Rectal smooth muscle tissue (tissue), 1 donor: ENCODE results near the gene PDZD11.
"Not testable (repeated sequence)": the region's sequence is repeated elsewhere in the genome, so short reads cannot be mapped to it uniquely, and the experiment has no call there.

Experiments used
- H3K27ac ChIP-seq: one replicate; pipeline ENCODE4 v1.7.0; 2013; ENCODE audit warnings: low read depth, low read length, inconsistent platforms
- H3K27me3 ChIP-seq: one replicate; pipeline ENCODE4 v1.7.0; 2013; ENCODE audit warnings: low read length; ENCODE audit not compliant: control insufficient read depth, insufficient read depth
- H3K36me3 ChIP-seq: one replicate; pipeline ENCODE4 v1.7.0; 2013; ENCODE audit warnings: low read length; ENCODE audit not compliant: control insufficient read depth, insufficient read depth
- H3K4me1 ChIP-seq: one replicate; pipeline ENCODE4 v1.7.0; 2013; ENCODE audit warnings: low read length; ENCODE audit not compliant: control insufficient read depth, insufficient read depth
- H3K4me3 ChIP-seq: one replicate; pipeline ENCODE4 v1.7.0; 2013; ENCODE audit warnings: low read length
- H3K9ac ChIP-seq: one replicate; pipeline ENCODE4 v1.7.0; 2013; ENCODE audit warnings: low read length

The PDZD11 gene

DNA sequence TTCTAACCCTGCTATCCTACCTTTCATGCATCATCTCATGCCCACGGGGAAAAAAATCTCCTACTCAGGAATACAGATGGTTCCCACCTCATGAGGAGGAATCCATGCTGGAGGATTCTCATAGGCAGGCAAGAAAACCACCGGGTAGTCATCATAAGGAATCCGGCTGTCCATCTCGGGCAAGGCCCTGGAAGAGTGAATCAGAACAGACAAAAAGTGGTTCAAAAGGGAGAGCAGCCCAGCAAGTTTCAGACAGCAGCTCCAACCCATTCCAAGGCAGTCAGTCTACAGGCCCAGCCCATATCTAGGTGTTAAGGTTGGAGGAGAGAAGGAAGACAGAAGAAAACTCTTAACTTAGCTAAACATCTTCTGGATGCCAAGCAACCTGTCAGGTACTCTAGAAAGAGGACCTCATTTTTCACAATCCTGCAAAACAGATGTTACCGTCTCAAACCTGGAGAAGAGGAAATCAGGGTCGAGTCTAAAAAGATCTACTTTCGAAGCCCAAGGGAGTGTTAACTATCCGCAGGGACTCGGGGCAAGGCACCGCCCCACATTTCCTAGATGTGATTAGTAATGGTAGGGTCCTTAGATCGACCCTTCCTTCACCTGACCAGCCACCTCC lies 447 bp downstream of the PDZD11 start:
- Histone ChIP-seq H3K4me1 (peaks cover 3% of the 10 kb centered on the region), H3K4me3 (peak overlapping the region; percentile 71), H3K9ac (peak overlapping the region; percentile 50), H3K27me3 (no peaks in the 10 kb centered on the region), H3K36me3 (no peaks in the 10 kb centered on the region), H3K27ac (peak overlapping the region; percentile 58)

DNA sequence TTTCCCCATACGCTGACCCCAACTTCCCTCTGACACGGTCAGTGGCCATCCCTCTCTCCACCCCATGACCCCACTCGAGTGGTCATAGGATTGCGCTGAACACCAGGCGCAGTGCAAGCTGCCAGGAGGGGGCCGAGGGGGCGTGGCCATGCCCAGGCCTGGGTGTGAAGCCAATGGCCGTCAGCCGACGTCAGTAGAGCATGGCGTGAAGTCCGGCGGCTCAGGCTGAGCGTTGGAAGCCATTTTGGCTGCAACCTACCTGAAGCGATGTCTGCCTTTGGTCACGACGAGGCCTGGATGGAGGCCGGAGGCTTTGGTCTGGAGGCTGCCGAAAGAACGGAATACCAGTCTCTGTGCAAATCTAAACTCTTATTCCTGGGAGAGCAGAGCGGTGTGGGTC lies 7.8 kb downstream of the PDZD11 start, which contains the start of gene RAB41:
Gene RAB41, plus strand, starts transcription at position 222 of the 400 bp plus-strand sequence. Its CDS starts 46 bp downstream, at position 268.
- Histone ChIP-seq H3K27ac (no peak within 1 kb of the TSS), H3K36me3 (no peaks in the 10 kb centered on the region), H3K27me3 (no peaks in the 10 kb centered on the region), H3K4me3 (no peak within 1 kb of the TSS), H3K4me1 (no peaks in the 10 kb centered on the region), H3K9ac (no peak within 1 kb of the TSS)

DNA sequence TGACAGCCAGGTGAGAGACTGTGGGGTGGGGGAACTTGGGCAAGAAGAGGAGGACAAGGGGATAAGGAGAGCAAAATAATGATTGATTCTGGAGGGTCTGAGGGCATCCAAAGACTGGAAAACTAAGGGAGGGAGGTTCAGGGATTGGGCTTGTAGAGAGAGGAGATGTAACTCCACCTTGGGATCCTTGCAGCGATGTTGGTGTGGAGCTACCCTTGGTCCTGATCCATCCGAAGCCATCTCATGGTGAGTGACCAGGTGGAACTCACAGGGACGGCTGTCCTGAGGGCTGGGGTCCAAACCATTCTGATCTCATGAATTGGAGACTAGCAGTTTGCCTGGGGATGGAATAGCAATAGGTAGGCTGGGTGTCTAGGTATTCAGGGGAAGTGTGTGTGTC lies 9.2 kb downstream of the PDZD11 start:
- Histone ChIP-seq H3K4me1 (no peaks in the 10 kb centered on the region), H3K27me3 (no peaks in the 10 kb centered on the region)

DNA sequence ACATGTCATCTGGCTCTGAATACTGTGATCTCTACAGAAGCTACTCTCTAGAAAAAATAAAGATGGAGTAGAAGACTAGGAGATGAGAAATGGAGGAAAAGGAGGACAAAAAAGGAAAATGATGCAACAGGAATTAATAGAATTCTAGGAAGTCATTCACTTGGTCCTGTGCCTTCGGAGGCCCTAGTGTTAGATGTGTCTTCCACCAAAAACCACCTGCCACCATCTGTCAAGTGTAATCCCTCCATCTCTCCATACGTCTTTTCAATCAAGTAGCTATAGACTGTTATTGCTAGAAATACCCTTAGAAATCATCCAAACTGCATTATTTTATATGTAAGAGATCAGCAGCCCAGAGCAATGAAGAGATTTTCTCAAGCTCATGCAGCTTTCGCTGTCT lies 10.6 kb downstream of the PDZD11 start:
- Histone ChIP-seq H3K27ac (no peak overlapping the region), H3K4me1 (no peaks in the 10 kb centered on the region), H3K27me3 (no peaks in the 10 kb centered on the region)

More for the DNA sequence above, 9.2 kb downstream of the PDZD11 start:
- no peak overlapping the region for H3K27ac ChIP-seq
- H3K4me3 ChIP-seq, result no peak overlapping the region
- H3K36me3 ChIP-seq, result no peaks in the 10 kb centered on the region
- no peak overlapping the region for H3K9ac ChIP-seq

DNA sequence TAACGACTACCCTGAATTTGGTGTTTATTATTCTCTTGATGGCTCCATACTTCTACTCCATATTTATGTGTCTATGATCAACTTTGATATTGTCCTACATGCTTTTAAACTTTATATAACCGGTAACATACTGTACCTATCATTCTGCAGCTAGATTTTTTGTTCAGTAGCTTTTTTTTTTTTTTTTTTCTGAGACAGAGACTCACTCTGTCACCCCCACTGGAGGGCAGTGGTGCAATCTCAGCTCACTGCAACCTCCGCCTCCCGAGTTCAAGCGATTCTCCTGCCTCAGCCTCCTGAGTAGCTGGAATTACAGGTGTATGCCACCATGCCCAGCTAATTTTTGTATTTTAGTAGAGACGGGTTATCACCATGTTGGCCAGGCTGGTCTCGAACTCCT lies 15.7 kb downstream of the PDZD11 start:
- H3K27ac ChIP-seq, H3K27me3 ChIP-seq, H3K9ac ChIP-seq, H3K4me3 ChIP-seq, H3K4me1 ChIP-seq, H3K36me3 ChIP-seq: not testable (repeated sequence)

More for the DNA sequence above, 10.6 kb downstream of the PDZD11 start:
- H3K4me3 ChIP-seq, result no peak overlapping the region
- H3K9ac ChIP-seq, result no peak overlapping the region
- H3K36me3 ChIP-seq, result no peaks in the 10 kb centered on the region

DNA sequence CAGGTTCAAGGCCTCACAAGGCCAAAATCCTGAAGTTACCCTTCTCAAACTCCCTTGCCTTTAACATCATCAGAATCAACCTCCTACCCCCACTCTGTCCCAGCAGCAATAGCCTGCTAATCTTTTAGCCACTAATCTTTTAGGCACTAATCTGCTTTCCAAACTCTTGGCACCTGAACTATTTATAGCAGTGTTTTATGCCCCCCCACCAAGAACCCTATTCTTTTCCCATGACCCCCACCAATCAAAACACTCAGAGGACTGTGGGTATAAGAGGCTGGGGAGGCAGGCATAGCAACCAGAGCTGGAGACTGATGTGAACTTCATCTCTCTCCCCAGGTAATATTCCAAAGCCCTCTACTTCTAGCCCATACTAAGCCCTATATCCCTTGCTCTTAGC lies 21.7 kb downstream of the PDZD11 start, which contains the start of gene ARR3:
Gene ARR3, plus strand, starts transcription at position 301 of the 400 bp plus-strand sequence. CDS start 1,052 bp downstream, outside the sequence.
- Histone ChIP-seq H3K27ac (no peak within 1 kb of the TSS), H3K27me3 (no peaks in the 10 kb centered on the region), H3K36me3 (no peaks in the 10 kb centered on the region), H3K4me3 (no peak within 1 kb of the TSS), H3K4me1 (no peaks in the 10 kb centered on the region), H3K9ac (no peak within 1 kb of the TSS)

DNA sequence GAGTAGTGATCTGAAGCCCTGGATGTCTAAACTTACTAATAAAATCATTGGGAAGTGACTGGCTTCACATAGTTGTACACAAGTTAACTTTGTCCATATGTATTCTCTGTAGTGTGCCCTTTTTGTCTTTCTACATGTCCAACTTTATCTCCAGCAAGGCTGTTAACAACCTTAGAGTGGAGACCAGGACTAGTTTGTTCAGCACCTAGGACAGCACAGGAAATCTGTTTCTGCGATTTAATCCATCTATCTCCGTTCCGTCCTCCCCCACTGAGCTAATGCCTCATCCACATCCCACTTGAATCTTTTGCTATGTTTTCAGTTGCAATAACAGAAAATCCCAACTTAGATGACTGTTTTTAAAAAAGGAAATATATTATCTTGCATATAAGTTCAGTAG lies 24.9 kb downstream of the PDZD11 start:
- Histone ChIP-seq H3K27me3 (no peaks in the 10 kb centered on the region), H3K4me1 (no peaks in the 10 kb centered on the region), H3K4me3 (no peak overlapping the region), H3K27ac (no peak overlapping the region), H3K9ac (no peak overlapping the region), H3K36me3 (no peaks in the 10 kb centered on the region)

DNA sequence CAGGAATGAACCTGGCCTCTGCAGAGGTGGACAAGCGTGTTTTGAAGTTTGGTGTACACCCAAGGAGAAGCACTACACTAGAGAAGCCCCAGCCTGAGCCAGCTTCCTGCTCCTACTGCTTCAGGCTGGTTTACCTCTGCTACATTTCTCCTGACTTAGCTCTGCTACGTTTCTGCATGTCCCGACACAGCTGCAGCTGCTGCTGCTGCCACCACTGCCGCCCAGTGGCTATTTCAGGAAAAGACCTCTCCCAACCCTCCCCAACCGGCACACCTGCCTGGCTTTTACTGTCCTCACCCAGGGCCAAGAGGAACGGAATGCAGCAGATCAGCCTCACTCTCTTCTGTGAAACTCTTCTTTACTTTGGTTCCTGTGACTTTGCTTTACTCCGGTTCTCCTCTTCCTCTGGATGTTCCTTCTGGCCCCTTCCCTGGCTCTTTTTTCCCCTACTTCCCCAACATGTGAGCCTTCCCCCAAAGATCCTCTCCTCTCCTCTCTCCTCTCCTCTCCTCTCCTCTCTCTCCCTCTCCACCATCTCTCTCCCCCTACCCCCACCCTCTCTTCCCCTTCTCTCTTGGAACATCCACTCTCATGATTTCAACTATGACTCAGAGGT lies 26.7 kb downstream of the PDZD11 start:
- no peaks in the 10 kb centered on the region for H3K27me3 ChIP-seq
- no peak overlapping the region for H3K4me3 ChIP-seq
- H3K9ac ChIP-seq, result no peak overlapping the region
- no peaks in the 10 kb centered on the region for H3K4me1 ChIP-seq
- no peak overlapping the region for H3K27ac ChIP-seq
- H3K36me3 ChIP-seq, result no peaks in the 10 kb centered on the region

DNA sequence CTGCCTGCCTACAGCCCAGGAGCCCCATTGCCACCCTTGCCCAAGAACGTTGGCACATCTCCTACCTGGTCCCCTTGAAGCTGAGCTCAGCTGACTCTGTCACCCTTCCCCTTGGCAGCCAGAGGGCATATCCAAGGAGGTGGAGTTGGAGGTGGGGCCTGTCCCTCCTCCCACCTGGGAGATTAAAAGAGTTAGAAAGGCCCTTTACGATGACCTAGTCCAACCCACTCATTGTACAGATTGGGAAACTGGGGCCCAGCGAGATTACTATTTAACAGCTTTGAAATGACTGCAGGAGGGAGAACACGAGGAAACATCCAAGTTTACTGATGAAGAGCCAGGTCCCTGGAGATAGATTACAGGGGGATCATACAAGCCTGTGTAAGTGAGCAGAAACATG lies 29.6 kb downstream of the PDZD11 start, which contains the start of gene P2RY4:
Gene P2RY4, minus strand, starts transcription at position 101 of the 400 bp plus-strand sequence. CDS start 580 bp downstream, outside the sequence.
- H3K4me3 ChIP-seq, result no peak within 1 kb of the TSS
- no peaks in the 10 kb centered on the region for H3K4me1 ChIP-seq
- H3K27me3 ChIP-seq, result no peaks in the 10 kb centered on the region
- H3K27ac ChIP-seq, result no peak within 1 kb of the TSS
- H3K9ac ChIP-seq, result no peak within 1 kb of the TSS
- no peaks in the 10 kb centered on the region for H3K36me3 ChIP-seq

DNA sequence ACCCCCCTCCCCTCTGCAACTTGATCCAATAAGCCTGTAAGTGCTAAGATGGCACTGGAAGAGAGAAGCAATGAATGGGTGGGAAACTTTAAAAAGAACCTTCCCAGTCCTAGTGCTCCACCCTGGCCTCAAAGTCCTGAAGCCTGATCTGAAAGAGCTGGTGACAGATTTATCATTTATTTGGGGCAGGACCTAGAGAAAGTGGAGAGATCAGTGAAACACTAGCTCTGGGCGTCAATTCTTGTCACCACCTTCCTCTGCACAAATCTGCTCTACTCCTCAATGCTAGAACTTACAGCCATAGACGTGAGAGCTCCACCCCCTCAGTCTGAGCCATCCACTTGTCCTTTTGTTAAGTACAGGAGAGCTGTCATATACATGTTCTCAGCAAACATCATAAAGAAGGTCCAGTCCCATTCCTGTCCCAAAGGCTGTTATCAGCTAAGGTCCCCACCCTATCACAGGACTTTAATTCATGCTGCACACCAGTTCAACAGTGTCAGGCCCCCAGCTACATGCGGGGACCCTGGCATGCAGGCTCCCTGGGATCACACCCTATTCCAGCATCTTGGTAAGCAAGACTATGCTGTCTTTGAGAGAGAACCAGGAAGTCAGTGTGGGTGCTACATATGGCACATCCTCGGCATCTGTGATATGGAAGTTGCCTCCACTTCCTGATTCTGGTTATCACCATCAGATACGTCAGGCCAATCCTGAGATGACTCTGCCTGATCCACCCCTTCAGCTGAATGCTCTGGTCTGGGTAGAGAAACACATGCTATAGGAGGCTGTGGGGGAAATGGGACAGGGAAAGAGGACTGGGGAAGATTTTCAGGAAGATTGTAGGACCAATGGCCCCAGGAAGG lies 32.1 kb downstream of the PDZD11 start:
- Histone ChIP-seq H3K27me3 (no peaks in the 10 kb centered on the region), H3K4me3 (no peak overlapping the region), H3K9ac (no peak overlapping the region), H3K36me3 (no peaks in the 10 kb centered on the region), H3K27ac (no peak overlapping the region), H3K4me1 (no peaks in the 10 kb centered on the region)

DNA sequence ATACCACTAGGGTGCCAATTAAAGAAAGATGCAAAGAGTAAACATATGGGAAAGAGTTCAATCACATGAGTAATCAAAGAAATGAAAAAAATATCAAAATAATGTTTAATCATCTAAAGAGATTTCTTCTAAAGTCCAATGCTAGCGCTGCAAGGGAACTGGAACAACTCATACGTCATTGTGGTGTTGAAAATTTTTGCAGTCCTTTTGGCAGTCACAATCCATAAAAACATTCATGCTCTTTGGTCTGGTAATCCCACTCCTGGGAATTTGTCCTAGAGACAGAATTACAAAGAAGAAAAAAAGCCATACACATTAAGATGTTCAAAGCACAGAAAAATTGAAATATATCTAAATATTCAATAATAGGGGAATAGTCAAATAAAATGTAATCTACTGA lies 34.3 kb downstream of the PDZD11 start:
- Histone ChIP-seq H3K4me3 (no peak overlapping the region), H3K27me3 (no peaks in the 10 kb centered on the region), H3K27ac (no peak overlapping the region), H3K36me3 (no peaks in the 10 kb centered on the region), H3K4me1 (no peaks in the 10 kb centered on the region), H3K9ac (no peak overlapping the region)

DNA sequence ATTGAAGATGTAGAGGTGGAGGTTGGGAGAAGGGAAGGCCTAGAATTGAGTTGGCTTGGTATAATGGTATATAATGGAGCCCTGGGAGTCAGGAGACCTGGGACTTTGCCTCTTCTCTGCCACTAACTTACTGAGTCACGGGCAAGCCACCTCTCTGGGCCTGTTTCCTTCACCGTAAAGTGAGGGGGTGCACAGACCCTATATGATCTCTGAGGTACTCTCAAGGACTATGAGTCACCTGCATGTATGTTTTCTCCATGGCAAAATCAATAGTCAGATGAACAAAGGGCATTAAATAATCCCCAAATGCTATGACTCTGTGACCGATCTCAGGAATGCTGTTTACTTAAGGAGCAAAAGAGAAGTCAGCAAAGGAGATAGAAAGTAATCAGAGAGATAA lies 34.8 kb downstream of the PDZD11 start:
- Histone ChIP-seq H3K27me3 (no peaks in the 10 kb centered on the region), H3K4me3 (no peak overlapping the region), H3K4me1 (no peaks in the 10 kb centered on the region), H3K36me3 (no peaks in the 10 kb centered on the region), H3K9ac (no peak overlapping the region), H3K27ac (no peak overlapping the region)
